Glomerular visceral epithelial cell (primary cell): ENCODE measurements around the gene DPF3.

Experiments used
- DNase-seq: peaks from one replicate; pipeline ENCODE4 v3.0.0-alpha.2; 2016; ENCODE audit errors: extremely low spot score

The DPF3 gene

DNA sequence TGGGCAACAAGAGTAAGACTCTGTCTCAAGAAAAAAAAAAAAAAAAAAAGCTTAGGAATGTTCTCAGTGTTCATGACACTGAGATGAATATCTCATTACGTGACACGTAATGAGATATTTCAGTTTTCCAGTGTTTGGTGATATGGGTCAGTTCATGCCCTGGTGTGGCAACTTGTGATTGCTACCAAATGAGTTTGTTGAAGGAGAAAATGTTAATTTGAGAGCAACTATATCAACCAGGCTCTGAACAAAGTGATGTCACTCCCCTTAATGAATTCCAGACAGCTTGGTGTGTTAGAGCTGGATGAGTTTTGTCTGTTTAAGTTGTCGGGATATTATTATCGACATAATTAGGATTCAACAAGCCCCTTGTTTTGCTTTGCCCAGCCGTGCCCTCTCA is 211.7 kb downstream of the DPF3 start:
- DNase-seq = no peak

- no peak for DNase-seq
Measured at GRCh38 chr14:72680853-72681640, 212.9 kb downstream of the DPF3 start.

DNA sequence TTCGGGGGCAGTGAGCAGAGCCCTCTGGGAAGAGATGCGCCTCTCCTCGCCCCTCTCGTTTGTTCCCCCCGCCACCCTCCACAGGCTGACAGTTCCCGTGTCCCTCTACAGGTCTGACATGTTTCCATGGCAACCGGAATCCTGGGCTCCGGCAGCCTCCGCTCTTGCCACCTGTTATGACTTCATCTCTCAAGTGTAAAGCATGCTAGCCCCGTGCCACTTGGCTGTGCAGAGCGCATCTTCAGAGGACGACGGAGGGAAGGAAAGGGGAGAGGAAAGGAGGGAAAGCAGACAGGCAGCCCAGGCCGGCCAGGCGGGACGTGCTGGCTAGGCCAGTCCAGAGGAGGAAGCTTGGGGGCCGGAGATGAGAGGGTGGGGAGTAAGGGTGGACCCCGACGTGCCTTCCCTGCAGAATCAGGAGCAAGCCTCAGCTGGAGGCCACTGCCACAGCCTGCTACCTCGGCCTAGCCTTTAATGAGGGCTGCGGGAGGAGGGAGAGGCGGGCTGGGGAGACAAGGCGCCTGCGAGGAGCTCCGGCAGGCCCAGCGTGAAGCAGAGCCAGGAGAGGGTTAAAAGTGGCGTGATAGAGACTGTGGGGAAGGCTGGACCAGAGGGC is 214.3 kb downstream of the DPF3 start:
- no peak for DNase-seq

- no peak for DNase-seq
Measured at GRCh38 chr14:72679141-72679535, 214.8 kb downstream of the DPF3 start.

GRCh38 chr14:72678356-72678755 is 215.5 kb downstream of the DPF3 start:
- DNase-seq = no peak

DNA sequence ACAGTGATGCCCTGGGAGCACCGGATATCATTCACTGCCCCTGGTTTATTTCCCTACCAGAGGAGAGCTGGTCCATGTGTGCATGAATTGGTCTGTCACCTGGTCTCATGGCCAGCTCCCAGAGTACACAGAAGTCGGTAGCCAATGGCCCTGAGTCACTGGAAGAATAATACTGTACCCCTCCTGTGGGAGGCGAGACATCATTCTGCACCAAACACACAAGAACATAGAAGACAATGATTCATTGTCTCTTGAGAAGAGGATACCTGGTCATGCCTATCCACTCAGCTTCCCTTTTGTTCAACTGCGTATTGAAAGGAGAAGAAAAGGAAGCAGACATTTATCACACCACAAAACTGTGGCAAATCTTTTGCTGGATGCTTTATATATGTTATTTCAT is 216.2 kb downstream of the DPF3 start:
- no peak for DNase-seq

GRCh38 chr14:72675126-72675525 is 218.8 kb downstream of the DPF3 start:
- no peak for DNase-seq

GRCh38 chr14:72673179-72673578 is 220.7 kb downstream of the DPF3 start:
- DNase-seq = no peak

DNA sequence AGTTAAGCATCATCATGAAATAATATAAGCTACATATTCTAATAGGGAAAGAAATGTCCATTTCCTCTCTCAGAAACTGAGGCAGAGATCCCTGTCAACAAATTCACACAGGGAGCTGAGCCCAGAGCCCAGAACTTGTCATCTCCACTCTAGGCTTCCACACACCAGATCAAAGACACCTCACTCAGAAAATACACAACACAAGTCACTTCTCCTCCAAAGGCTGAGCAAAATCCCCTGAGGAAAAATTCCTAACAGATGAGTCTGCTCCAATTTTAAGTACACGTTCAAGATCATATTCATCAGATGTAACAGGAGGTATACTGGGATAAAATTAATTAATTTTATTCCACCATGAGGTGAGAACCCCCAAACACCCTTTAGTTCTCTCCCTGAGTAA is 227.3 kb downstream of the DPF3 start:
- DNase-seq = peak; percentile 64

GRCh38 chr14:72665259-72665658 is 228.6 kb downstream of the DPF3 start:
- peak; percentile 96 for DNase-seq

- no peak for DNase-seq
Measured at GRCh38 chr14:72664651-72665050, 229.2 kb downstream of the DPF3 start.

DNA sequence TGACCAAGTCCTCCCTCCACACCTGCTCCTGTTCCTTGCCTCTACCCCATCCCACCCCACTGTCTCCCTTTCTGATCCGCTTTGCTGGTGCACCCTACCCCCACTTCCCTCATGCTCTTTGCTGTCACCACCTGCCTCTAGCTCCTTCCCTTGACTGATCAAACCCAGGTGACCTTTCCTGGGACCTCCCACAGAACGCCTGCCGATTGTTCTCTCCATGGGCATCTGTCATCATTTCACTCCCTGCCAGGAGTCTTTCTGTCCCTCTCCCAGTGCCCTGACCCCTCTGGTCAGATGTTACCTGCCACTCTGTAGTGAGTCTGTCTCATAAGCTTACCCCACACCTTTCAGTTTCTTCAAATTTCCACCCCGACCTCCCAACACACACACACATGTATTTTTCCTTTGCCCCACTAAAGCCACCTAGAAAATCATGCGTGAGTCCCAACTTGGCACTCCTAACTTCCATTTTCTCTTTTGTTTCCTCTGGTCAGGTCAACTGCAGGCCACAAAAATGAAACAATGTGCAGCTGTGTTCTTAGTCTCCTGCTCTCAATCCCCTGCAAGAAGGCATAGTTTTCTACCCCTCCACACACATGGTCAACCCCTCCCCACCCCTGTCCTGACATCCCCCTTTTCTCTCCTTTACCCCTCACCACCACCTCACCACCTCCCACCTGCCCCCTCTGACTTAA is 229.8 kb downstream of the DPF3 start:
- DNase-seq = no peak

DNA sequence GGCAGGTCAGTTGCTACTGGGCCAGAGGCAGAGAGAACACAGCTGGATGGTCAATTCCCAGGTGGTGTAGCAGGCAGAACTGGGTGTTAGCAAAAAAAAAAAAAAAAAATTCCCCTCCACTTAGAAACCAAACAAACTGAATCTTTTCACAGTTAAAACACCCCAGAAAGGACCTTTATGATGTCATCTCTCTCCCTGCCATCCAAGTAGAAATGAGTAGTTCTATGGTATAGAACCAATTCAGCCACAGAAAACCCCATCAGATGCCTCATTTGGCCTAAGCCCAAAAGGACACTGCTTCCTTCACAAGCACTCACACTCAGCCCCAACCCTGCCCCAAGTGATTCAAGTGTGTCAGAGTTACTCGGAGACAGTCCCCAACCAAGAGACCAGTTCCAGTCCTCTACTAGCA is 230.8 kb downstream of the DPF3 start:
- DNase-seq = peak; percentile 32

DNA sequence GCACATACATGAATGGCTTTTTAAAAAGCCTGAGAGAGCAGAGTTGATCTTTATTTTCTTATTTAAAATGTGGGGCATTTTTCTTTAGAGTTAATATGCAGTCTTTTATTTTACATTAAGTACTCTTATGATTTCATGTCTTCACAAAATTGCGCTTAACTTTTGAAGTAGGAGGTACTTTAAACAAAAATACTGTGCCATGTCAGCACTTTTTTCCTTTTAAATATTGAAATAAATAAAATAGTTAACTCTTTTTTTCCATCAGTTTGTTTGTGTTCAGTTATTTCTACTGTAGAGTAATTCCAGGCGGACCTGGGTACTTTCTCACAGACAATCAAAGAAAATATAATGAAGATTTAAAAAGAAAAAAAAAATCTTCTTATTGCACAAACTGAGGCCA is 231.7 kb downstream of the DPF3 start:
- no peak for DNase-seq

DNA sequence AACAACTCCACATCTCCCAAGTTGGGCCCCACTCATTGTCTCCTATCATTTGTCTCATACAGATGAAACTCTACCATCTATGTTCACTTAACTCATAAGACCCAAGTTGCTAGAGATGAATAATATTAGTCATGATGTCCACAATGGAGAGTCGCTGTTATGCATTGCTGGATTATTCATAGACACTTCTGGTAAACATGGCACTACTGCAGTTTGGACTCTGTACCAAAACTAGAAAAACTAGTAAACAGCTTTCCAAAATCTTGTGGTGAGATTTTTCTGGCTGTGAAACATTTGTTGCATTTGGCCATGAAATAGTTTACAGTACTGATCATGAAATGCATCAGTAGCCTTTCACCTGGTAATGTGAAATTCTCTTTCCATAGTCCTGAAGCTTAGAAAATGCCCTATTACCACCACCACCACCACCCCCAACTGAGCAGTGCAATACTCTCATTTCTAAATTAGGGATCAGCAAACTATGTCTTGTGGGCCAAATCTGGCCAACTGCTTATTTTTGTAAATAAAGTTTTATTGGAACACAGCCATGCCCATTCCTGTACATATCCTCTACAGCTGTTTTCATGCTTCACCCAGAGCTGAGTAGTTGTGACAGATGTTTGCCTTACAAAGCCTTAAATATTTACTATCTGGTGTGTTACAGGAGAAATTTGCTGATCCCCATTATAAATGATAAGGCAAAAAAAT is 236.5 kb downstream of the DPF3 start:
- no peak for DNase-seq

GRCh38 chr14:72653026-72653425 is 240.9 kb downstream of the DPF3 start:
- no peak for DNase-seq

DNA sequence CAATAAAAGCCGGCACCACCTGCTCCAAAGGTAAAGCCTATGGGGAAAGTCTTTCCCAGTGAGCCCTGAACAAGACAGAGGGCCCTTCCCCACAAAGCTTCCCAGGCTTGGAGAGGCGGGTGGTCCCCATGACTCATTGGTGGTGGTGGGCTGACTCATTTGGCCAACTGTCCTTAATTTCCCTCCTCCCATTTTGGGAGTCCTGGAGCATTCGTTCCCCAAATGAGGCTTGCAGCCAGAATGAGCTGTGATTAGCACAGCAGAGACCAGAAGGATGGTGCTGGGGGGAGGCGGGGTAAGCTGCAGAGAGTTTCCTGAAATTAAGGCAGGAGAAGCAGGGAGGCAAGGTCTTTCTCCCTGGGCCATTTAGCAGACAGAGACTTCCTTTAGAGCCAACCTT is 241.7 kb downstream of the DPF3 start:
- DNase-seq = no peak

DNA sequence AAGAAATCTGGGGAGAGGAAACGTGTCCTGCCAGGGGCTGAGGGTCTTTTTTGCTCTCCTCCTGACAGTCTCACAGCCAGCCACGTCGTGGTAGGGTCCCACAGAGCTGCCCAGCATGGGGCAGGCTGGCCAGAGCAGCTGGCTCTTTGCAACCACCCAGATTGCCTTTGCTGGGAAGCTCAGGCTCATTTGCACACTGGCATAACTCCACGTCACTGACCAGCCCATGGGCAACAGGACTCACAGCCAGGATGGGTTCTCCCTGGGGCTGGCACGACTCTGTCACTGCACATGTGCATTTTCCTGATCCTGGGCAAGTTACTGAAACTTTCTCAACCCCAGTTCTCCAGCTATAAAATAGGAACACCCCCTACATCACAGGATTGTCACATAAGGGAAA is 242.2 kb downstream of the DPF3 start:
- DNase-seq = no peak

GRCh38 chr14:72651081-72651480 is 242.8 kb downstream of the DPF3 start:
- DNase-seq = peak; percentile 28

DNA sequence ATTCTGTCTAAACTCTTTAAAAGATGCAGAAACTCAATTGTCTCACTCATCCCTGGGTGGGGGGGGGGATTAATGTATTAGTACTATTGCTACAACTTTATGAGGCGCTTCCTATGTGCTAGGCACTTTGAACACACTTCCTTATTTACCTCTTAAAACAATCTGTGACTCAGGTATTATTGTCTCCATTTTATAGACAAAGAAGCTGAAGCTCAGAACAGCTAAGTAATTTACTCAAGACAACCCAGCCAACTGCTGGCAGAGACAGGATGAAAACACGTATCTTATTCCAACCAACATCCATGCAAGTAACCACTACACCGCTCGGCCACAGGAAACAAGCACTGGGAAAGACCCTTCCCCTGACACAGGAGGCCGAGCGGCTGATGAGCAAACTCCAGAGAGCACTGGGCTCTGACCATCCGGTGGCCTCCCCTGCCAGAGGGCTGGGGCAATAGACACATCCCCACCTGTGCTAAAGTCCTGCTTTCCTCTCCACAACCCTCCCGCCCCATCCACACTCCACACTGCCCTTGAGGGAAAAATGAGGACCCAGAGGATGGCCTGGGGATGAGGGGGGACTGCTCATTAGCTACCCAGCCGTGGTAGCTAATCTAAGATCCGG is 244.2 kb downstream of the DPF3 start:
- no peak for DNase-seq

- DNase-seq = no peak
Measured at GRCh38 chr14:72647782-72648181, 246.1 kb downstream of the DPF3 start.
